ENCODE data around the gene BCAS3. TPM values are rescaled to one million over a fixed set of nuclear protein-coding genes. Genes with fewer than 3 reads are reported as not detected.

BCAS3 gene
- total RNA-seq, 1 donor from 2014 or later, result 12.5 TPM

DNA sequence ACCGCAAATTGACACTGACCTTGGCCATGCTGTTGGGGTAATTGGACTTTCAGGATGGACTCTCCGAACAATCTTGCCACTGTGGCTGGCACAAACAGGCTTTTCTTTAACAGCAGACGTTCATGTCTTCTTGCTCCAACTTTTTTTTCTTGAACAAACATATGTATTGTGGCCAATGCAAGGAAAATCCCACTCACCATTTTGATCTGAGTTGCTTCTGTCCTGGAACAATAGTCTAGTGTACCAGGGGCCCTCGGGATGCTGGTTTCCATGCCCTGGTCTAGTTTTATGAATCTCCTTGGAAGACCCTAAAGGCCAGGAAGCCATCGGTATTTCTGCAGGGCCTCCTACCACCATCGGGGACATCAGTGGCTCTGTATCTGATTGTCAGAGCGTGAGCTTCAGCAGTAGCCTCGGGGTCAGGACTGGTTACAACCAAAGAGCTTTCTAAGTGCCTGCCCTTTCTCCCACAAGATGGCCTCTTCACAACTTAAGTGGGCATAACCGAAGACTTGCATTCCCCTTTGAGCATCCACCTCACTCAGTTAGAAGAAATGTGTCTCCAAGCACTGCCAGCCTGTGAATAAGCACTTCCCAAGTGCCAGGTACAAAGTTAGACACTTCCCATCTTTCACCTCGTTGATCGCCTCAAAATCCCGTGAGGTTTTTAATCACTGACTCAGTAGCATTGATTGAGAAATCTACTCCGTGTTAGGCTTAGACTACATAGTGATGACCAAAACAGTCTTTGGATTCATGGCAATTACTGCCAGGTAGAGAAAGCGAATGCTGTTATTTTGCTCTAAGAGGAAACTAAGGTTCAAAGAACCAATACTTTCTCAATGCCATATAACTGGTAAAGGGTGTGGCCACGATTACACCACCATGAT, 635.0 kb downstream of the BCAS3 start:
- intact Hi-C loops (cut with micrococcal nuclease), result no loop called here

DNA sequence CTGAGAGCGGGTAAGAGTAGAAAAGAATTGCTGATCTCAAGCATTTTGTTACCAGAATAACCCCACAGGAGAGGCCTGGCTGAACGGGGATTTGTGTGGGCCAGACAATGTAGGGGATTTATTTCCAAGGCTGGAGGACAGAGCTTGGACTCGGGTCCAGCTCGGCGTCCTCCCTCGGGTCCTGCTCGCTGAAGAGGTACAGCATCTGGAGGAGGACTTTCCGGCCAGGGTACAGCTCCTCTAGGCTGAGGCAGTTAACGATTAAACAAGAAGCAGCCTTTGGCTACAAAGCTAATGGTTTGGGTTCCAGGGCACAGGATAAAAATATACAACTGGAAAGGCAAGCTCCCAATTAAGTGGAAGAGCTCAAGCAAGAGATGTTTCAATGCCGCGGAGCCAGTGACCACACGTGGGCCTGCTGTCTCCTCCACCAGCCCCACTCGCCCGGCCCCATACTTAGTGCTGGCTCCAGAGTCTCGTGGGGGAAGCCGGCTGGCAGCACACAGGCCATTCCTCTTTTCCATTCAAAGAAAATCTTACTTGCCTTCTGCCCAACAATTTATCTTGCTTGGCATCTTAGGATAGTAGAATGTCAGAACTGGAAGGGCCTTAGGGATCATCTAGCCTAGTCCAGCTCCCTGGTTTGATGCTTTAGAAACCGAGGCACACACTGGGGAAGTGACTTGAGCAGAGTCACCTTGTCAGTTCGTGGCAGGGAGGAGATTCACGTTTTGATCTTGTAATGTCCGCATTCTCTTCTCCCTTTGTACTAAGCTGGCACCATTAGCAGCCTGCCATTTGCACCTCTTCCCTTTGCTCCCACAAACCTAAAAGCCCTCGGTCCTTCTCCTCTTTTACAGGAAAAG, 636.0 kb downstream of the BCAS3 start:
- intact Hi-C loops (cut with micrococcal nuclease), result no loop called here

DNA sequence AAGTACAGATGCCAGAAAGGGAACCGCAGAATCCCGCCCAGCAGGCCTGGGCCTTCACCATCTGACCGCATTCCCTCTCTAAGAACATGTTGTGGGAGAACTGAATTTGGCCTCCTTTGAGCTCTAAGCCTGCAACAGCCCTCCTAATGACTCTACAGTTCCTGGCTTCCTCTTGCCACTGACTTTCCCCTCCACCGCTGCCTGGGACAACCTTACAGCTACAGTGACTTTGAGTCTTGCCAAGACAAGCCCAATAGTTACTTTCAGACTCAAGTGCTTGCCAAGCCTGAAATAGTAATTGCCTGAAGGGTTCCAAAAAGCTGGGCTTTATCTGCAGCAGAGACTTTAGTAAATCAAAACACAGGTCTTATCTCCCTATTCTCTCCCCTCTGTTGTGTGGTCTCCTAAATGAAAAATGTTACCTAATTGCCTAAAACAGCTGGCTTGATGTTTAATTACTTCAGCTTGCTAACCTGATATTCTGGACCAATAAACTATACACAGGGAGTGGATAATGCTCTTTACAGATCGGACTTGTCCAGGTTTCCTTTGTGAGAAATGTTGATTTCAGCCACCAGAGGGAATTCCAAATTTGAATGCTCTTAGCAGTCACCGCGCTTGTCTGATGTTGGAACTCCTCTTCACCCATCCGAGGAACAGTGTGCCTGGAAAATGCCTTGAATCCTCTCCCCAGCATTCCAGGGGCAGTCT, 636.9 kb downstream of the BCAS3 start:
- intact Hi-C loops (cut with micrococcal nuclease), result no loop called here

DNA sequence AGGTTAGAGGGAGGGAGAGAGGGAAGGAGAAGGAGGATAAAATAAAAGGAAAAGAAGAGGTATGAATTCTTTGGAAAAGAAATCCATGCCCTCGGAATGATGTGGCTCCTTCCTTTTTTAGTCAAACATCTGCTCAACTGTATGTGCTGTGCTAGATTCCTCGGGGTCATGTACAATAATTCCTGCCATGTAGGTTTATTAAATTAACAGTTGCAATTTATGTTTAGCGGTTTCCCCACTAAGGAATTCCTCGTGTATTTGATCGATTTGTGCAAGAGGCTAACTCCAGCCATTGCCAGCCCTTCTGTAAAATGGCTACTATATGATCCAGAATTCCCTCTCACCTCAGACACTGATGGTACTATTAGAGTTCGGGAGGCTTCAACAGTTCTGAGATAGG, 639.0 kb downstream of the BCAS3 start:
- intact Hi-C loops (cut with micrococcal nuclease), result no loop called here

DNA sequence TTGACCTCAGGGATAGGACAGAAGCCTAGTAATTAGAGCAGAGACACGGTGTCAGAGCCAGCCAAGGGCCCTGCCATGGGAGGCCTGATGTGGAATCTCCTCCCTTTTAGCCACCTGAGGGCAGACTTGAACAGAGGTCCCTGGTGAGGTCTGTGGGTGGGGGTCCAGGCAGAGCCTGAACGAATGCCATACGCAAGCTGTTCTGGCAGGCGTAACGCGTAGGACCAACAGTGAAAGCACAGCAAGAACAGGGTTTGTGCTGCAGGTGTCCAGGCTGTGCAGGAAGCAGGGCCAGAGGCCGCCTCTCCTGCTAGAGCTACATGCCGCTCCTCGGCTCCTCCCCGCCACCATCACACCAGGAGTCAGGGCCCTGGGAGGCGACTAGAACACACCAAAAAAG, 640.1 kb downstream of the BCAS3 start:
- intact Hi-C loops (cut with micrococcal nuclease), result no loop called here

DNA sequence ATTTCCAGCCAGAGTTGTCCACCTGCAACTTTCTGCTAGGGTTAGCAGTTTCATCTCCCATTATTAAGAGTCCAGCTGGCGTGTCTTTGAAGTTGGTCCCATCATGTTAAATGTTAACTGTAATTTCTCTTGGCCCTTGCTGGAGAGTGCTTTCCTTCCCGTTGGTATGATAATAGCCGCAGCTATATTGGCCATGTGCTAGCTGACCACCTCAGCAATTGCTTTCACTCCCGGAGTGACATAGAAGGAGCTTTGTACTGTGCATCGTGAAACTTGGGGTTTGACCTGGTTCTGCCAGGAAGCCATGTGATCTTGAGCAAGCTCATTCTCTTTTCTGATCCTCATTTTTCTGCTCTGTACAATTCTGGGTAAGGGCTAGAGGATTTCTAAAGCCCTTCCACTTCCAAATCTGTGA, 641.0 kb downstream of the BCAS3 start:
- intact Hi-C loops (cut with micrococcal nuclease), result no loop called here

DNA sequence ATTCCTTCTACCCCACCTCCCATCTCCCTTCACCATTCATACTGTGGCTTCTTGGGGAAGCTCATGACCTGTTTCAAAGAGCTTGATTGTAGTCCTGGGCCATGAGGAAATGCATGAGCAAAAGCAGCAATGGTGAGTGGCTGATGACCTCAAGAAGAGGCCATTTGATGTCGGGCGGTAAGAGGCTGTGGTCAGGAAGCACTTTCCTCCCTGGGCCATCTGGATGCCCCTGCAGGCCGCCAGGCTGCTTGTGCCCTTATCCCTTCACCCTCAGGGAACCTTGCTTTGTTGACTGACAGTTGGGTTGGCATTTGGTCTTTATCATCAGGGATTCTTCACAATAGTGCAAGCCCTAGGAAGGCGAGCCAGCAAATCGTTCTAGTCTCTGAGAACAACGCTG, 643.7 kb downstream of the BCAS3 start:
- intact Hi-C loops (cut with micrococcal nuclease), result no loop called here

DNA sequence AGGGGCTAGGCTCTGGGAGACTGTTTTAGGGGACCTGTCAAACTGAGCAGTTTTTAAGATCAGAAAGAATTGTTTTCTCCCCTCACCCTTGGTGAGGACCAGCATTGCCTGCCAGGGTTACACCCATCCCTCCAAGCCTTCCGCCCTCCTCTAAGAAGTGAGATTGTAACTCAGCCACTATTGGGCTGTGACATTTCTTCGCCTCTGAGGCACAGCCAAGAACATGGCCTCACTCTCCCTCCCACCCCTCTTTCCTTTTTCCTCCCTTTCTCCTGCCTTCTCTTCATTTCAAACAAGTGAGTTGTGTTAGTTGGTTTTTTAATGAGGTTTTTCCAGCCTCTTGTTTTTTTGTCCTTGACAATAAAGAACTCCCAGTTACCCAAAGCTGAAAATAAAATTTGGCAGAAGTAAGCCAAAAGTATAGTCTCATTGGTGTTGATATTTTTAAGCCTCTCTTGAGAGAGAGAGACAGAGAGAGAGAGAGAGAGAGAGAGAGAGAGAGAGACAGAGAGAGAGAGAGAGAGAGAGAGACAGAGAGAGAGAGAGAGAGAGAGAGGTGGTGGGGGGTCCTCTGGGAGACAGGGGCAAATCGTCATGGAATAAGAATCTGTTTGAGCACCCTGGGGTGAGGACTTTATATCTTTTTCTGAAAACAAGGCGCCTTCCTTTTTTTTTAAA, 644.8 kb downstream of the BCAS3 start:
- intact Hi-C loops (cut with micrococcal nuclease), result no loop called here

DNA sequence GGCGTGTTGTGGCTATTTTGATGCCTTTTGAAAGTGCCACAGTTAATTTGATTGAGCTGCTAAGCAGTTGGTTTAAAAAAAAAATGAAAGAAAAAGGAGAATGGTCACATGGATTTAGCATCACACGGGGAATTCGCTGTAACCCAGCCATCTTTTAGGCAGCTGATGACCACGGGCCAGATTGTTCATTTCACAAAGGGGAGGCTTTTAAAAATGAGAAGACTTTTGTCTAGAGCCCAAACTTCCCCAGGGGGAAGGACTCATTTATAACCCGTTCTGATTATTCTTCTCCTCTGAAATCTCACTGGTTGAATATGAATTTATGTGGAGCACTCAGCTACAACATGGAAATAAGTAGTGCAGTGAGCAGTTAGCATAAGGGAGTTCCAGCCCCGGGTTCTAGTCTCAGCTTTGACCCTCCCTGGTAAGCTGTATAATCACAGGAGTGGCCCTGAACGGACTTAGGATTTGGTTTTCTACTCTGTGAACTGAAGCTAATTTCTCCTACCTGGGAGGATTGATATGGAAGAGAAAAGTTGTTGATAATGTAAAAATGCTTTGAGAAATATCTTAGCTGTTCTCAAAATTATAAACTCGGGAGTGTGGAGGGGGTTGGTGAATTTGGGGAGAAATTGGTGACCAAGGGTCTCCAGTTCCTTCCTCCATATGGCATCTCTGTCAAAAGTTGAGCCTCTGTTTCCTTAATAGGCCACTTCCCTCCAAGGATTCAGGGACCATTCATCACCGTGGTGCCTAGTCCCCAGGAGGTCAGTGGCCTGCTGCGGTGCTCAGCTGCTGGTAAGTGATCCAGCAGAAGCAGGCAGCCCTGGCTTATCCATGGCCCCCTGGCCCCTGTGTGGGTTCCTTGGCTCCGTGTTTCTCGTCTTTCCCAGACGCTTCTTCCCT, 645.6 kb downstream of the BCAS3 start:
- intact Hi-C loops (cut with micrococcal nuclease), result no loop called here

DNA sequence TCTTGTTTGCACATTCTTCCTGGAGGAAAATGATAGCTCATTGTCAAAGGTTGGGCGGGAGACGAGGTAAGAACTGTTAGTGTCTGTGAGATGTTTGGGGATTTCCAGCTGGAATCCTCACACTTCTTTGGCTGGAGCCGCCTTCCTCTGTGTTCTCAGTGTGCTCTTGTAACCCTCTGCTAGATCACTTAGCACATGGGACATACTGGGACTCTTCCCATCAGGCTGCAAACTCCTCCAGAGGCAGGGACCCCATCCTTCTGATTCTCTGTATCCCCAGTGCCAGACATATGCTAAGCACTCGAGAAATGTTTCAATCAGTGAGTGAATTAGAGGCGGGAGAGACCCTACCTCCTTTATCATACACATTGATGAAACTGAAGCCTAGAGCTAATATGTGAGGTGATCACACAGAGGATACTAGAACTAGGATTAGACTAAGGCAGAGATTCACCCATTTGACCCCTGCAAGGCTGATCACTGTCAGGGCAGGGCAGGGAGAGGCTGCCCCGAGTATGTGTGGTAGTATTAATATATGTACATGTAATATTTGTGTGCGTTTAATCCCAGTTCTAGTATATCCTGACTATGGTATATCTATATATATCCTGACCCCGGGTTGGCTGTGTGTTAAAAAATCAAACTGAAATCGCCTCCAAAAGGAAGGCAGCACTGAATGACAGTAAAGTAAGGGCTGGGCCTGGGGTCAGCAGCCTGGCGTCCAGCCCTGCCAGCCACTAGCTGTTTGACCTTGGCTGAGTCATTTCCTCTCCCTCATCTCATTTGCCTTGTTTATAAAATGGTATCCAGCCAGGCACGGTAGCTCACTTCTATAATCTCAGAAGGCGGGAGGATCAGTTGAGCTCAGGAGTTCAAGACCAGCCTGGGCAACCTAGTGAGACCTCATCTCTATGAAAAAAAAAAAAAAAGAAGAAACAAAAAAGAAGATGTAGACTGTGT, 646.5 kb downstream of the BCAS3 start:
- intact Hi-C loops (cut with micrococcal nuclease), result no loop called here

DNA sequence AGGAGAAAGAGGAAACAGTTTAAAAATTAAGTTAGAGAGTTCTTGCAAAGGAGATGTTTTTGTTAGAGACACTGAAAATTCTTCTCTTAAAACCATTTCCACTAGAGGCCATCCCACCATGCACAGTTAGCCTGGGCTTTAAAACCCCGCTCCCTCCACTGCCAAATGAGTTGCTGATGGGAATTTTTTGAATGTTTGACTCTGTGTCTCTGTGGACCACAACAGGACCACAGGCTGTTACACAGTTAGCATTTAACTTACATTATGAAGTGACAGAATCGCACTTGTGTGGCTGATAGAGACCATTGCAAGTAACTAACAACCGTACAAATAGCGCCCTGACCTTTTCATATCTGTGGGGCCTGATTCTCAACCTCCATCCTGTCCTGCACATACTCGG, 647.3 kb downstream of the BCAS3 start:
- intact Hi-C loops (cut with micrococcal nuclease), result no loop called here

DNA sequence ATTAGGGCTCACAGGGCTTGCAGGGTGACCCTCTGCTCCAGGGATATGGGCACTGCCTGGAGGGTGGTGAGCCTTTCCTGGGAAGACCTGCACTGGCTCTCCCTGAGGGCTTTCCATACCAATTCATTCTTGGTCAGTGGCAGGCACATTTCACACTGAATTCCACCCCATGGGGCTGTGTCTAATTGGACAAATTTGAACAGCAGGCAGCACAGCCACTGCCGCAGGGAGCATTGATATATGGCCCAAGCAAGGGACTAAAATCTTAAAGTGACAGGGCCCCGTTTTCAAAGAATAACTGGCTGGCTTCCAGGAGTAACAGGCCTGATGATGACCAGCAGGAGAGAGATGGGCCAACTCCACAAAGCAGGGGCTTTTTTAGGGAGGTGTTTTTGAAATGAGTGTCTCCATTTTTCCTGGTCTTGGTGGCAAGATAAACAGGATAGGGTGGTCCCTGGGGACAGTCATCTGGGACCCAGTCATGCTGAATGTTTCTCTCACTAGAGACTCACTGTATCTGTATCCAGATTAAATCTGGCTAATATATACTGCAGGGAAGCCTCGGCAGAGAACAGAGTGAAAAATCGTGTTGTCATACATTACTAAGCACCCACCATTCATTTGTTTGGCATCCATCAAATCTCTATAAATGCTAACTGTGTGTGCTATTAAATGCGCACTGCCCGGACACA, 647.9 kb downstream of the BCAS3 start:
- intact Hi-C loops (cut with micrococcal nuclease), result no loop called here

DNA sequence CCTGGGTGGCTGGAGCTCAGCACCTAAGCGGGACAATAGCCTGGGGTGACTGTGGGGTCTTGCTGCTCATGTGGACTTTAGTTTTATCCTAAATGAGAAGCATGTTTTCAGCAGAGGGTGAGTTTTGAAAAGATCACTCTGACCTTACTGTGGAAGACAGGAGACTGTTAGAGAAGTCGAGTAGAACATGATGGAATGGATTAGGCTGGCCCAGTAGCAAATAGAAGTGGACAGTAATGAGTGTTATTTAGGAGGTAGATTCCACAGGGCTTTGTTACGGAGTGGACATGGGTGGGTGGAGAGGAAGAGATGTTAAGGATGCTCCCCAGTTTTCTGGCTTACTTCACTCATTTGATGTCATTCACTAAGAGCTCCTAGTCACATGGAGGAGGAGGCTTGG, 648.7 kb downstream of the BCAS3 start:
- intact Hi-C loops (cut with micrococcal nuclease), result no loop called here

DNA sequence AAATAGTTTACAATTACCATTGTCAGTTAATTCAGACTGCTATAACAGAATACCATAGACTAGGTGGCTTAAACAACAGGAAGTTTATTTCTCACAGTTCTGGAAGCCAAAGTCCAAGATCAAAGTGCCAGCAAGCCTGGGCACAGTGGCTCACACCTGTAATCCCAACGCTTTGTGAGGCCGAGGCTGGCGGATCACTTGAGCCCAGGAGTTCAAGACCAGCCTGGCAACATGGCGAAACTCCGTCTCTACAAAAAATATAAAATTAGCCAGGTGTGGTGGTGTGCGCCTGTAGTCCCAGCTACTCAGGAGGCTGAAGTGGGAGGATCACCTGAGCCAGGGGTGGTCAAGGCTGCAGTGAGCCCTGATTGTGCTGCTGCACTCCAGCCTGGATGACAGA, 650.7 kb downstream of the BCAS3 start:
- intact Hi-C loops (cut with micrococcal nuclease), result no loop called here

DNA sequence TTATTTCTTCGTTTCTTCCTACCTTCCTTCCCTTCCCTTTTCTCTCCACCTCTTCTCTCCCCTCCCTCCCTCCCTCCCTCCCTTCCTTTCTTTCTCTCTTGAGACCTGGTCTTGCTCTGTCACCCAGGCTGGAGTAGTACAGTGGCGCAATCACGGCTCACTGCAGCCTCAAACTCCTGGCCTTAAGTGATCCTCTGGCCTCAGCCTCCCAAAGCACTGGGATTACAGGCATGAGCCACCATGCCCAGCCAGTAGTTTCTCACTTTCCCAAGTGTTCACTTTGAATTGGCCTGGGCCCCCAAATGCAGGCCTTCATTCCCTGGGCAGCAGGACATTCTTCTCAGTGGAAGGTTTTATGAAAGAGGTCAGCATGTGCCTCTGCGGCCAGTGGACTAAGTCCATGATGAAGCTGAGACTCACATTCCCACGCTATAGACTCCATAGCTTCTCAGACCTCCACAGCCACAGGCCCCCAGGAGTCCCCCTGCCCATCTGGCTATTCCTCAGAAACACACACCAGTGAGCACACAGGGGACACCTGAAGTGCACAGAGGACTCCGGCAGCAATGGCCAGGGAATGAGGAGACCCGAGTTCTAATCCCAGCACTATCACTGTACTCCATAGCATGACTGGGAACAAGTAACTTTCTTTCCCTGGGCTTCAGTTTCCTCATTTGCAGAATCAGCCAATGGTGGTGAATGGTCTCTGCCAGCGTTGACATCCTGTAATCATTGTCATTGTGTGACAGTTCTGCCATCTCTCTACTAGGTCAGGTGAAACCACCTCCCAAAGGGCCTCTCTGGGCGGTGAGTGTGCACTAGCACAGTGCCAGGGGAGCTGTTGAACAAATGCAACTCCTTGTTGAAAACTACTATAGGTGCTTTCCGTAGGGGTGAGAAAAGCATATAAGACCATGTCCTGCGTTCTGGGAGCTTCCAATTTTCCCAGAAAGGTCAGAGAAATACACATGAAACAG, 652.8 kb downstream of the BCAS3 start:
- intact Hi-C loops (cut with micrococcal nuclease), result no loop called here

DNA sequence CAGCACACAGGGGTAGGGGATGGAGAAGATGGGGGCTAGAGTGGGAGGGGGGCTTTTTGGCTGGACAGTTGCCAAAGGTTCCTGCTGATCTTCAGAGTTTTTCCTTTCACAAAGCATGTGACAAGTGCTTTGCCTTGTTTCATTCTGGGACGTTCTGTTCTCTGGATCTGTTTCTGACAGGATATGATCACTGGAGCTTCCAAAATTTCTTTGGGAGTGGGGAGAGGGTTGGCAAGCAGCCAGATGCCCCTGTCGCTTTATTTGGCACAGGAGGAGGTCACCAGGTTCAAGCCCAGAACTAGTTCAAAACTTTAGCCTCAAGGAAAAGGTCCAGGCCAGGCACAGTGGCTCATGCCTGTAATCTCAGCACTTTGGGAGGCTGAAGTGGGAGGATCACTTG, 653.5 kb downstream of the BCAS3 start:
- intact Hi-C loops (cut with micrococcal nuclease), result no loop called here

DNA sequence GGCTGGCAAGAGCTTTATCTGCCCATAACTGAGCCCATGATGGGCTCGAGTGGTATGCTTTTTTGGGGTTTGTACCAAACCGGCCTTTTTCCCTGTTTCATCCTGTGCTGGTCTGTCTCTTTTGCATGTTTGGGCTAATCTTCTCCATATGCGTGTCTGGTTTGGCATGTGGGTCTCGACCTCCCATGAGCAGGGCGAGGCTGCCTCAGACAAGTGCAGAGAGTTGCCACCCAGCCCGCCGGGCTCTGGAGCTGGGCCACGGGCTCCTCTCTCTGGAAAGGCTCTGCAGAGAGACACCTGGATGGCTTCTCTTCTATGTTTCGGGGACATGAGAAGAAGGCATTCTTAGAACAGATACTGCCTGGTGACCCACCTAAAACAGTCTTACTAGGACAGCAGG, 654.2 kb downstream of the BCAS3 start:
- intact Hi-C loops (cut with micrococcal nuclease), result no loop called here

All from T-helper 2 cell treated with Interferon-gamma antibody and Interleukin-4, amounts not matched to agents 100 ng/mL and 5 ng/mL, for 36 hours (primary cell).